ENCODE measurements around the gene TMEM184B. TPM values are rescaled to one million over a fixed set of nuclear protein-coding genes. Genes with fewer than 3 reads are reported as not detected.

TMEM184B gene
- total RNA-seq, 3 donors from 2014 or later (not counting 1 experiment from before 2014, with no cell fraction given), result 58.1 to 72.5 (median 68.6) TPM

DNA sequence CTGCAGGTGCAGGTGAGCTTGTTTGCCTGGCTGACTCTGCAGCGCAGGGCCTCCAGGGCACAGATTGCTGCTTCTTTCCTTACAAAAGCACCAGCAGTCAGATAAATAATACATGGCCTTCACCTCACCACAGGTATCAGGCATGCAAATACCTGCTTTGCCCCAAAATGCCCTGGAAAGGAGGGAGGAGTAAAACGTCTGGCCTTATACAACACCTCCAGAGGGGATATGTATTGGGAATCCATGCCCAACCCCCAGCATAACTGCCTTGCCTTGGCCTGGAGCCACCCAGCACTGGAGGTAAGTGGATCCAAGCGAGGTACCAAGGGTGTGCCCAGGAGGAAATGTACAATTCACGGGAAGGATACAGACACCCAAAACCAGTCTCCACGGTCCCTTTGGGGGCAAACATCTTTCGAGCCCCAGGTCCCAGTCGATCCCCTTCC is 860 bp downstream of the TMEM184B start:
- Histone ChIP-seq H3K4me3 (ENCODE audit: low read length) (peak overlapping the region; percentile 77), H3K36me3 (ENCODE audit: control insufficient read depth, insufficient read depth, low read length) (no peaks in the 10 kb centered on the region), H3K27me3 (ENCODE audit: control insufficient read depth, insufficient read depth, low read length) (no peaks in the 10 kb centered on the region), H3K4me1 (ENCODE audit: control insufficient read depth, insufficient read depth, low read length) (peaks cover 63% of the 10 kb centered on the region), H3K9me3 (ENCODE audit: control insufficient read depth, insufficient read depth, low read length) (no peaks in the 10 kb centered on the region), H3K27ac (ENCODE audit: low read length) (peak overlapping the region; percentile 50)
- ATAC-seq, result no peak
- peaks cover 0 to under 1% of the 10 kb centered on the region in 2 donors for H3K27me3 Mint-ChIP-seq (ENCODE audit: low read depth in 2 of 2)
- H3K36me3 Mint-ChIP-seq, result no peaks in the 10 kb centered on the region
- peak overlapping the region; percentile 90 for H3K4me3 Mint-ChIP-seq
- peak overlapping the region; percentile 92 to 96 for H3K27ac Mint-ChIP-seq
- H3K4me1 Mint-ChIP-seq, result peaks cover 48 to 64% of the 10 kb centered on the region in 2 donors
- no peaks in the 10 kb centered on the region for H3K9me3 Mint-ChIP-seq
- intact Hi-C loops (cut with micrococcal nuclease), result loop anchor here (2.0 kb wide), 1 partner anchor 45 kb away; the partner anchor contains the start of gene CSNK1E
- DNase-seq, result peak in 1 of 2 donors; percentile 45
- 15% methylated on average over 7 of the region's 7 CpGs for WGBS (ENCODE audit: insufficient coverage)
- TF ChIP-seq, protein P1, sequence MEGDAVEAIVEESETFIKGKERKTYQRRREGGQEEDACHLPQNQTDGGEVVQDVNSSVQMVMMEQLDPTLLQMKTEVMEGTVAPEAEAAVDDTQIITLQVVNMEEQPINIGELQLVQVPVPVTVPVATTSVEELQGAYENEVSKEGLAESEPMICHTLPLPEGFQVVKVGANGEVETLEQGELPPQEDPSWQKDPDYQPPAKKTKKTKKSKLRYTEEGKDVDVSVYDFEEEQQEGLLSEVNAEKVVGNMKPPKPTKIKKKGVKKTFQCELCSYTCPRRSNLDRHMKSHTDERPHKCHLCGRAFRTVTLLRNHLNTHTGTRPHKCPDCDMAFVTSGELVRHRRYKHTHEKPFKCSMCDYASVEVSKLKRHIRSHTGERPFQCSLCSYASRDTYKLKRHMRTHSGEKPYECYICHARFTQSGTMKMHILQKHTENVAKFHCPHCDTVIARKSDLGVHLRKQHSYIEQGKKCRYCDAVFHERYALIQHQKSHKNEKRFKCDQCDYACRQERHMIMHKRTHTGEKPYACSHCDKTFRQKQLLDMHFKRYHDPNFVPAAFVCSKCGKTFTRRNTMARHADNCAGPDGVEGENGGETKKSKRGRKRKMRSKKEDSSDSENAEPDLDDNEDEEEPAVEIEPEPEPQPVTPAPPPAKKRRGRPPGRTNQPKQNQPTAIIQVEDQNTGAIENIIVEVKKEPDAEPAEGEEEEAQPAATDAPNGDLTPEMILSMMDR (IDR thresholded peaks at IDR 0.05), result no peak

DNA sequence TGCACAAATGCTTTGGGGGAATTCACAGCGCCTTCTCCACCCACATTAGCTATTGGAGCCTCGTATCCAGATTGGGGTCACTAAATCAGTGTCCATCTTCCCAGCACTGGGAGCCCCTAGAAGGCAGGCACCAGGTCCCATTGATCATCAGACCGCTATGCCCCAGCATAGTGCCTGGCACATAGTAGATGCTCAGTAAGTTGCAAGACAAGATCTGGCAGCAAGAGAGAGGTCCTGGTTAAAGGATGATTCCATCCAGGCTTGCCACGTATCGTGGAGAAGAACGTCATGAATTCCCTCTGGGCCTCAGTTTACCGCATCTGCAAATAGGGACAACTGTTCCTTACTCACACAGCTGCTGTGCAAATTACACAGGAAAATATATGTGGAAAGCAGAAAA is 1.7 kb downstream of the TMEM184B start:
- Histone ChIP-seq H3K36me3 (ENCODE audit: control insufficient read depth, insufficient read depth, low read length) (no peaks in the 10 kb centered on the region), H3K9me3 (ENCODE audit: control insufficient read depth, insufficient read depth, low read length) (no peaks in the 10 kb centered on the region), H3K4me1 (ENCODE audit: control insufficient read depth, insufficient read depth, low read length) (peaks cover 71% of the 10 kb centered on the region), H3K27me3 (ENCODE audit: control insufficient read depth, insufficient read depth, low read length) (no peaks in the 10 kb centered on the region), H3K4me3 (ENCODE audit: low read length) (no peak overlapping the region), H3K27ac (ENCODE audit: low read length) (no peak overlapping the region)
- intact Hi-C loops (cut with micrococcal nuclease), result no loop called here
- Mint-ChIP-seq H3K36me3 (no peaks in the 10 kb centered on the region), H3K9me3 (no peaks in the 10 kb centered on the region), H3K4me3 (peak overlapping the region; percentile 75), H3K27me3 (ENCODE audit: low read depth in 2 of 2) (no peaks in the 10 kb centered on the region), H3K27ac (peak overlapping the region; percentile 92 to 96), H3K4me1 (peaks cover 56 to 72% of the 10 kb centered on the region in 2 donors)
- WGBS (ENCODE audit: insufficient coverage), result 97% methylated on average over 7 of the region's 7 CpGs
- ATAC-seq, result no peak
- no peak for DNase-seq
- TF ChIP-seq, protein P1 (IDR thresholded peaks at IDR 0.05), result no peak

DNA sequence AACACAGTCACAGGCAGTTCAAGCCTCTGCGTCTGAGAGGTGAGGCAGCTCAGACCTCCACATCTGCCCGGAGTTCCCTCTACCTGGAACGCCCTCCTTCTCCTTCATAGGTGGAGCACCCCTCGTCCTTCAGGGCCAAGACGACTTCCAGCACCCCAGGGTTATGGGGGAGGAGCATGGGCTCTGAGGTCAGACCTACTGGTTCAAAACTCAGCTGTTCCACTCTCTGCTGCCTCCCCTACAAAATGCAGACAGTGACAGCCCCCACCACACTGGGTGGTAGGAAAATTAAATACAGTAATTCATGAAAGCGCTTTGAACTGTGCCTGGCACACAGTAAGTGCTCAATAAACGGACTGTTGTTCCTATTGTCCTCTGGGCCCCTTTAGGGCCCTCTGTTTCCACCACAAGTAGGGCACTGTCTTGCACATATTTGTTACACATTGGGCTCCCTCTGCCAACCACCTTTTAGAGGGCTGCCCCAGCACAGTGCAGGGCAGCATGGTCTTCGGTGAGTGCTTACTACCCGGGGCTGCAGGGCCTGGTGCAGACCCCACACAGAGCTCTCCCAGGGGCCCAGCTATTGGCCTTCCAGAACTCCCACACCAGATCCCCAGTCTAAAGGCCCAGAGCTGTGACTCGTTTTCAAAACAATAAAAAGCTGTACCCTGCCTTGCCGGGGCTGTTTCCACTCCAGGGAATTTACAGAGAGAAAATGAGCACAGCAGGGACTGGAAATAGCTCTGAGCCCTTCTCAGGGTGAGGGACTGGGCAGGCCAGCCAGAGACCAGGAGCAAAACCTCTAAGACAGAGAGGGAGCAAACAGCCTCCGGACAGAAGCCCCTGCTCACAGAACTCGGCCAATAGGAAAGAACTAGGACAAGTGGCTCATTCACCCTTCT is 2.5 kb downstream of the TMEM184B start:
- Histone ChIP-seq H3K27me3 (ENCODE audit: control insufficient read depth, insufficient read depth, low read length) (no peaks in the 10 kb centered on the region), H3K4me1 (ENCODE audit: control insufficient read depth, insufficient read depth, low read length) (peaks cover 79% of the 10 kb centered on the region), H3K9me3 (ENCODE audit: control insufficient read depth, insufficient read depth, low read length) (no peaks in the 10 kb centered on the region), H3K36me3 (ENCODE audit: control insufficient read depth, insufficient read depth, low read length) (no peaks in the 10 kb centered on the region), H3K4me3 (ENCODE audit: low read length) (no peak overlapping the region), H3K27ac (ENCODE audit: low read length) (no peak overlapping the region)
- TF ChIP-seq, protein P1 (IDR thresholded peaks at IDR 0.05), result no peak
- ATAC-seq (no peak), DNase-seq (no peak)
- peak overlapping the region; percentile 92 to 96 for H3K27ac Mint-ChIP-seq
- peaks cover 61 to 73% of the 10 kb centered on the region in 2 donors for H3K4me1 Mint-ChIP-seq
- H3K27me3 Mint-ChIP-seq (ENCODE audit: low read depth in 2 of 2), result no peaks in the 10 kb centered on the region
- H3K9me3 Mint-ChIP-seq, result no peaks in the 10 kb centered on the region
- WGBS (ENCODE audit: insufficient coverage), result 84% methylated on average over 13 of the region's 13 CpGs
- intact Hi-C loops (cut with micrococcal nuclease), result no loop called here
- H3K36me3 Mint-ChIP-seq, result no peaks in the 10 kb centered on the region
- H3K4me3 Mint-ChIP-seq, result peak overlapping the region; percentile 75
